Tibial nerve (tissue), 4 donors: ENCODE measurements around the gene RFX4. TPM values are rescaled to one million over a fixed set of nuclear protein-coding genes. Genes with fewer than 3 reads are reported as not detected.
"Not testable (repeated sequence)": the region's sequence is repeated elsewhere in the genome, so short reads cannot be mapped to it uniquely, and the experiment has no call there.

Experiments
- DNase-seq, 2 donors: peaks; one replicate each; pipeline ENCODE4 v3.0.0-alpha.2; 2019; ENCODE audit warnings: low spot score in 2 of 2
- H3K27ac ChIP-seq, 4 donors: fragments of 200-600 bp; sonication (generic) in 3 of 4; one replicate each; pipeline ENCODE4 v1.5.1; 2017 to 2019; ENCODE audit warnings: mild to moderate bottlenecking in 1 of 4
- H3K27me3 ChIP-seq, 2 donors: fragments of 200-600 bp; sonication (generic) in 1 of 2; one replicate each; pipeline versions ENCODE4 v1.5.1 to v1.6.0; 2017 to 2019
- H3K36me3 ChIP-seq, 3 donors: fragments of 200-600 bp; sonication (generic); one replicate each; pipeline ENCODE4 v1.5.1; 2018 to 2019
- H3K4me1 ChIP-seq, 4 donors: fragments of 200-600 bp; sonication (generic) in 3 of 4; one replicate each; pipeline ENCODE4 v1.5.1; 2017 to 2019
- H3K4me3 ChIP-seq, 4 donors: fragments of 200-600 bp; sonication (generic) in 3 of 4; one replicate each; pipeline ENCODE4 v1.5.1; 2017 to 2019; ENCODE audit warnings: mild to moderate bottlenecking in 1 of 4, moderate library complexity in 1 of 4
- H3K9me3 ChIP-seq, 4 donors: fragments of 200-600 bp; sonication (generic) in 3 of 4; one replicate each; pipeline ENCODE4 v1.5.1; 2017 to 2019
- CTCF ChIP-seq, 5 experiments: fragments of 200-600 bp in 3 of 5; fragments of 450-650 bp in 2 of 5; sonication (generic) in 3 of 5; IDR thresholded peaks; one replicate each; pipeline ENCODE4 v1.5.1; 2016 to 2019; ENCODE audit warnings: antibody characterized with exemption in 5 of 5, mild to moderate bottlenecking in 3 of 5, moderate library complexity in 2 of 5
- EP300 ChIP-seq, 2 donors: sonication (generic); formaldehyde crosslinking; IDR thresholded peaks; one replicate each; pipeline ENCODE4 v1.6.1; 2017; ENCODE audit warnings: antibody characterized with exemption in 2 of 2, mild to moderate bottlenecking in 1 of 2
- POLR2A ChIP-seq, 2 donors: fragments of 450-650 bp; IDR thresholded peaks; one replicate each; pipeline ENCODE4 v1.6.1; 2017; ENCODE audit warnings: antibody characterized with exemption in 2 of 2, mild to moderate bottlenecking in 2 of 2, moderate library complexity in 2 of 2
- WGBS, 2 donors: methylation state at CpG; one replicate each; pipeline ENCODE4 v1.1.5; 2018; 5-methylcytosine and 5-hydroxymethylcytosine counted together
- total RNA-seq, 4 donors: library from RNA; depleted of rRNA; stranded (reverse); fragments of >200 nt; gene quantifications; one replicate each; pipeline ENCODE4 v1.1.0, GENCODE V29; 2016

The RFX4 gene
- total RNA-seq, 4 donors from 2014 or later, result not detected

GRCh38 chr12:106685381-106685780 lies 102.6 kb downstream of the RFX4 start:
- no peak for DNase-seq

DNA sequence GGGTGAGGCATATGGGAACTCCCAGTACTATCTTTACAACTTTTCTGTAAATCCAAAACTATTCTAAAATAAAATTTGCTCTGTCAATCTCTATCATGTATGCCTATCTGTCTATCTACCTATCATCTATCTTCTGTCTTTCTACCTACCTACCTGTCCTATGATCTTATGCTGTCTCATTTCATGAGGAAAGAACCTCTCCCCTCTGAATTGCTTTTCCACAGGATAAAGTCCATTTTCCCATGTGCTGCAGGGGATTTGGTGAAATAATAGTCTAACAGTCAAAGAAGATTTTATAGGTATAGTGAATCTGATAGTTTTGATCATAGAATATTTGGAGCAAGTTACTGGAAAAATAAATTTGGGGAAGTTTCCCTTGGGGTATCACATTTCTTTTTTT lies 104.9 kb downstream of the RFX4 start:
- no peak overlapping the region for H3K27ac ChIP-seq
- H3K4me1 ChIP-seq, result no peaks in the 10 kb centered on the region
- H3K4me3 ChIP-seq, result no peak overlapping the region
- no peaks in the 10 kb centered on the region for H3K9me3 ChIP-seq
- no peak for TF ChIP-seq CTCF (IDR thresholded peaks at IDR 0.05)
- H3K36me3 ChIP-seq, result no peaks in the 10 kb centered on the region
- no peak for DNase-seq
- H3K27me3 ChIP-seq, result no peaks in the 10 kb centered on the region

More at GRCh38 chr12:106685381-106685780, 102.6 kb downstream of the RFX4 start:
- TF ChIP-seq EP300 (IDR thresholded peaks at IDR 0.05) (no peak), CTCF (IDR thresholded peaks at IDR 0.05) (no peak), POLR2A (IDR thresholded peaks at IDR 0.05) (no peak)
- no peaks in the 10 kb centered on the region for H3K4me1 ChIP-seq
- no peak overlapping the region for H3K4me3 ChIP-seq
- H3K27ac ChIP-seq, result no peak overlapping the region
- no peaks in the 10 kb centered on the region for H3K27me3 ChIP-seq
- H3K9me3 ChIP-seq, result no peaks in the 10 kb centered on the region
- no peaks in the 10 kb centered on the region for H3K36me3 ChIP-seq

- Histone ChIP-seq H3K9me3 (no peaks in the 10 kb centered on the region), H3K4me1 (no peaks in the 10 kb centered on the region), H3K27ac (no peak overlapping the region), H3K4me3 (no peak overlapping the region), H3K27me3 (no peaks in the 10 kb centered on the region), H3K36me3 (no peaks in the 10 kb centered on the region)
- 86% methylated on average over 3 of the region's 3 CpGs for WGBS, 2 donors
- DNase-seq, result no peak
- TF ChIP-seq EP300 (IDR thresholded peaks at IDR 0.05) (no peak), CTCF (IDR thresholded peaks at IDR 0.05) (no peak), POLR2A (IDR thresholded peaks at IDR 0.05) (no peak)
Measured at GRCh38 chr12:106690569-106691305, 107.9 kb downstream of the RFX4 start.

GRCh38 chr12:106692033-106692432 lies 109.2 kb downstream of the RFX4 start:
- not testable (repeated sequence) for H3K4me3 ChIP-seq, H3K4me1 ChIP-seq, H3K27ac ChIP-seq, H3K36me3 ChIP-seq, DNase-seq, H3K27me3 ChIP-seq, H3K9me3 ChIP-seq
- 82 to 84% methylated on average over 6 of the region's 6 CpGs for WGBS, 2 donors

GRCh38 chr12:106692896-106693820 lies 110.4 kb downstream of the RFX4 start:
- H3K4me3 ChIP-seq, result no peak overlapping the region
- peaks cover 0 to 3% (median under 1%) of the 10 kb centered on the region in 4 donors for H3K9me3 ChIP-seq
- TF ChIP-seq CTCF (IDR thresholded peaks at IDR 0.05), result no peak
- TF ChIP-seq POLR2A (IDR thresholded peaks at IDR 0.05), result no peak
- TF ChIP-seq EP300 (IDR thresholded peaks at IDR 0.05), result no peak
- no peaks in the 10 kb centered on the region for H3K36me3 ChIP-seq
- no peak overlapping the region for H3K27ac ChIP-seq
- no peaks in the 10 kb centered on the region for H3K4me1 ChIP-seq
- DNase-seq, result no peak
- H3K27me3 ChIP-seq, result no peaks in the 10 kb centered on the region
- 86 to 92% methylated on average over 6 of the region's 6 CpGs for WGBS, 2 donors
